ENCODE data around the gene NCDN.

DNA sequence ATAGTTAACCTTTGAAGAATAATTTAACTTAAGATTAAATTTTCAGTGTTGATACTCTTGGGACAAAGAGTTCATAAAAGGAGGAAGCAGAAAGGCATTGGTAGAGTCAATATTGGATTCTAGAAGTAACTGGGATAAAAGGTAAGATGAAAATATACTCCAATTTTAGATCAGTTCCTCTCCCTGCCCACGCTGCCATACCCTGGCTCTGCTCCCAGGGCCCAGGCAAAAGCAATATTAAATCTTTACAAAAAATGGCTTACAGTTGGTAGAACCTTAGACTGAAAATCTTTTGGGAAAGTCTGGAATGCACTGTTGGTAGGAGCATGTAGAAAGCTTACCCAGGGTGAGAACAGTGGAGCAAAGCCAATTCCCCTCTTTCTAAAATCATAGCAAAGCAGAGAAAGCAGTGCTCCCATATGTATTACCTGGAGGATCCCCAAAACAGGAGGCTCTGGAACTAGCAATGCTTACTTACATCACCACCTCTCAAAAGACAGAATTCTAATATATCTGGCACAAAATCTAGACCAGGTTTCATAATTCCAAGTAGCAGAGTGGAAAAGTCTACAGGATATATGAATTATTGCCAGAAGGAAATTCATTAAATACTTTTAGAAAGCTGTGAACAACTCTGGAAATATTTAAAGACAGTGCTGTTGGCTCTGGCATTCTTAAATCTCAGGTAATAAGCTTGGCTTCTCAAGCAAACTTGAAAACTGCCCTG lies 24.9 kb upstream of the NCDN start:
- TF ChIP-seq, protein P1, sequence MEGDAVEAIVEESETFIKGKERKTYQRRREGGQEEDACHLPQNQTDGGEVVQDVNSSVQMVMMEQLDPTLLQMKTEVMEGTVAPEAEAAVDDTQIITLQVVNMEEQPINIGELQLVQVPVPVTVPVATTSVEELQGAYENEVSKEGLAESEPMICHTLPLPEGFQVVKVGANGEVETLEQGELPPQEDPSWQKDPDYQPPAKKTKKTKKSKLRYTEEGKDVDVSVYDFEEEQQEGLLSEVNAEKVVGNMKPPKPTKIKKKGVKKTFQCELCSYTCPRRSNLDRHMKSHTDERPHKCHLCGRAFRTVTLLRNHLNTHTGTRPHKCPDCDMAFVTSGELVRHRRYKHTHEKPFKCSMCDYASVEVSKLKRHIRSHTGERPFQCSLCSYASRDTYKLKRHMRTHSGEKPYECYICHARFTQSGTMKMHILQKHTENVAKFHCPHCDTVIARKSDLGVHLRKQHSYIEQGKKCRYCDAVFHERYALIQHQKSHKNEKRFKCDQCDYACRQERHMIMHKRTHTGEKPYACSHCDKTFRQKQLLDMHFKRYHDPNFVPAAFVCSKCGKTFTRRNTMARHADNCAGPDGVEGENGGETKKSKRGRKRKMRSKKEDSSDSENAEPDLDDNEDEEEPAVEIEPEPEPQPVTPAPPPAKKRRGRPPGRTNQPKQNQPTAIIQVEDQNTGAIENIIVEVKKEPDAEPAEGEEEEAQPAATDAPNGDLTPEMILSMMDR (conservative IDR thresholded peaks at IDR 0.05; ENCODE audit: low read length): no peak
- no peak for TF ChIP-seq EZH2phosphoT487 (IDR thresholded peaks at IDR 0.05; ENCODE audit: borderline replicate concordance, low read depth, low read length)

Data from OCI-LY7 (cell line).